H1 (cell line): ENCODE results near the gene FHOD1. TPM values are rescaled to one million over a fixed set of nuclear protein-coding genes. Genes with fewer than 3 reads are reported as not detected.

Source experiments
- CTCF ChIA-PET: fragments of 300-600 bp; sonication (Branson Sonifier 250); formaldehyde crosslinking; loops from one replicate; lab custom pipeline; 2021; ENCODE audit not compliant: partially characterized antibody; lab: Charles Lee
- POLR2A ChIA-PET: fragments of 300-600 bp; sonication (Branson Sonifier 250); formaldehyde crosslinking; loops from one replicate; lab custom pipeline; 2021; ENCODE audit warnings: inconsistent platforms; ENCODE audit not compliant: partially characterized antibody; lab: Charles Lee
- DNase-seq, 2 experiments: peaks; one replicate each; pipeline versions ENCODE4 v3.0.0 to v3.0.0-alpha.2; 2010 to 2022; ENCODE audit warnings: low spot score in 2 of 2, low read depth in 1 of 2, mixed read lengths in 1 of 2
- FAIRE-seq: peaks from 2 replicates; lab custom pipeline; 2011; peaks lifted over from hg19 to GRCh38; lab: Jason Lieb, UNC
- H2AFZ ChIP-seq: 2 replicates; pipeline ENCODE4 v1.8.1; 2012; ENCODE audit warnings: low read length, inconsistent platforms
- H2AK5ac ChIP-seq: 2 replicates; pipeline ENCODE4 v1.6.1; 2013; ENCODE audit warnings: low read depth, low read length
- H2BK120ac ChIP-seq: replicated peaks from 2 replicates; pipeline ENCODE3; 2013; ENCODE audit warnings: low read depth, low read length, inconsistent platforms
- H2BK12ac ChIP-seq: 2 replicates; pipeline ENCODE4 v1.6.1; 2013; ENCODE audit warnings: low read depth, low read length
- H2BK15ac ChIP-seq: 2 replicates; pipeline ENCODE4 v1.6.1; 2013; ENCODE audit warnings: low read length
- H2BK20ac ChIP-seq: 2 replicates; pipeline ENCODE4 v1.6.1; 2013; ENCODE audit warnings: low read length
- H2BK5ac ChIP-seq: 2 replicates; pipeline ENCODE4 v1.6.1; 2013; ENCODE audit warnings: low read depth, low read length
- H3K14ac ChIP-seq: 2 replicates; pipeline ENCODE4 v1.6.1; 2013; ENCODE audit warnings: inconsistent platforms; ENCODE audit not compliant: insufficient read length
- H3K18ac ChIP-seq: 2 replicates; pipeline ENCODE4 v1.6.1; 2013; ENCODE audit warnings: low read length; ENCODE audit errors: extremely low read depth
- H3K23ac ChIP-seq: 2 replicates; pipeline ENCODE4 v1.6.1; 2013; ENCODE audit warnings: inconsistent platforms; ENCODE audit not compliant: insufficient read length
- H3K23me2 ChIP-seq: 2 replicates; pipeline ENCODE4 v1.6.1; 2013; ENCODE audit warnings: low read depth, low read length
- H3K27ac ChIP-seq: 2 replicates; pipeline ENCODE4 v1.6.1; 2011; ENCODE audit warnings: low read depth, low read length, inconsistent platforms
- H3K27me3 ChIP-seq, 4 experiments: replicated peaks in 1 of 4; 1 replicate in 1 of 4; 2 replicates in 3 of 4; pipeline versions ENCODE4 v1.6.1 to v1.8.1; 2011 to 2013; ENCODE audit warnings: low read length in 3 of 4, mild to moderate bottlenecking in 3 of 4, inconsistent platforms in 2 of 4, mixed read lengths in 2 of 4, moderate library complexity in 1 of 4; ENCODE audit not compliant: control insufficient read depth in 3 of 4, insufficient read depth in 3 of 4; ENCODE audit errors: extremely low read depth in 1 of 4
- H3K36me3 ChIP-seq, 4 experiments: 2 replicates each; pipeline versions ENCODE4 v1.6.1 to v1.8.1; 2011 to 2013; ENCODE audit warnings: mild to moderate bottlenecking in 4 of 4, low read length in 3 of 4, moderate library complexity in 2 of 4, control low read depth in 1 of 4, inconsistent platforms in 1 of 4; ENCODE audit not compliant: insufficient read depth in 4 of 4, control insufficient read depth in 2 of 4
- H3K4ac ChIP-seq: replicated peaks from 2 replicates; pipeline ENCODE3; 2013; ENCODE audit warnings: low read length, low read depth, mixed read lengths, inconsistent platforms; ENCODE audit not compliant: insufficient read length
- H3K4me1 ChIP-seq, 4 experiments: replicated peaks in 1 of 4; 1 replicate in 1 of 4; 2 replicates in 3 of 4; pipeline versions ENCODE4 v1.6.1 to v1.8.1; 2011 to 2013; ENCODE audit warnings: low read length in 3 of 4, inconsistent platforms in 2 of 4, mixed read lengths in 1 of 4; ENCODE audit not compliant: insufficient read depth in 4 of 4, control insufficient read depth in 3 of 4
- H3K4me2 ChIP-seq, 2 experiments: 2 replicates each; pipeline versions ENCODE4 v1.6.1 to v1.8.1; 2011 to 2013; ENCODE audit warnings: low read depth in 2 of 2, low read length in 2 of 2, control low read depth in 1 of 2, inconsistent platforms in 1 of 2, mild to moderate bottlenecking in 1 of 2; ENCODE audit not compliant: insufficient read depth in 1 of 2
- H3K4me3 ChIP-seq, 4 experiments: fragments of 200-600, 300-600 bp in 1 of 4; sonication (generic), shearing (Covaris generic), sonication (Bioruptor Twin) in 1 of 4; 2 replicates each; pipeline versions ENCODE4 v1.5.1 to v1.8.1; 2011 to 2016; ENCODE audit warnings: low read length in 4 of 4, low read depth in 3 of 4, control low read depth in 2 of 4, inconsistent platforms in 2 of 4, mild to moderate bottlenecking in 2 of 4, mixed read lengths in 1 of 4, moderate library complexity in 1 of 4; ENCODE audit not compliant: insufficient read depth in 2 of 4; ENCODE audit errors: extremely low read depth in 1 of 4
- H3K56ac ChIP-seq: replicated peaks from 2 replicates; pipeline ENCODE3; 2013; ENCODE audit warnings: low read depth, mild to moderate bottlenecking, mixed read lengths, low read length, inconsistent platforms; ENCODE audit not compliant: insufficient read length
- H3K79me1 ChIP-seq: 2 replicates; pipeline ENCODE4 v1.6.1; 2013; ENCODE audit warnings: low read depth, low read length, control low read depth
- H3K79me2 ChIP-seq, 2 experiments: 2 replicates each; pipeline versions ENCODE4 v1.6.1 to v1.8.1; 2012 to 2013; ENCODE audit warnings: low read length in 2 of 2, mild to moderate bottlenecking in 2 of 2, inconsistent platforms in 1 of 2; ENCODE audit not compliant: insufficient read depth in 2 of 2, control insufficient read depth in 1 of 2
- H3K9ac ChIP-seq, 4 experiments: replicated peaks in 1 of 4; 1 replicate in 1 of 4; 2 replicates in 3 of 4; pipeline versions ENCODE4 v1.6.1 to v1.8.1; 2011 to 2013; ENCODE audit warnings: low read depth in 3 of 4, low read length in 3 of 4, control low read depth in 2 of 4, mild to moderate bottlenecking in 2 of 4, moderate library complexity in 2 of 4, inconsistent platforms in 1 of 4; ENCODE audit errors: extremely low read depth in 1 of 4
- H3K9me3 ChIP-seq, 2 experiments: 2 replicates each; pipeline versions ENCODE4 v1.6.1 to v1.8.1; 2012 to 2013; ENCODE audit warnings: mild to moderate bottlenecking in 2 of 2, moderate library complexity in 2 of 2, control low read depth in 1 of 2, inconsistent platforms in 1 of 2, low read depth in 1 of 2, low read length in 1 of 2, mixed read lengths in 1 of 2; ENCODE audit not compliant: insufficient read depth in 2 of 2
- H4K20me1 ChIP-seq, 2 experiments: replicated peaks in 1 of 2; 2 replicates each; pipeline versions ENCODE3 to v1.8.1; 2011 to 2013; ENCODE audit warnings: inconsistent platforms in 2 of 2, low read length in 2 of 2, mild to moderate bottlenecking in 1 of 2; ENCODE audit not compliant: insufficient read depth in 2 of 2, control insufficient read depth in 1 of 2
- H4K5ac ChIP-seq: 2 replicates; pipeline ENCODE4 v1.6.1; 2013; ENCODE audit warnings: low read length, low read depth, mixed read lengths, inconsistent platforms; ENCODE audit not compliant: insufficient read length
- H4K8ac ChIP-seq: 2 replicates; pipeline ENCODE4 v1.8.0; 2013; ENCODE audit warnings: mild to moderate bottlenecking, moderate library complexity, low read length, inconsistent platforms; ENCODE audit not compliant: insufficient read depth; ENCODE audit errors: extremely low read depth
- H4K91ac ChIP-seq: replicated peaks from 2 replicates; pipeline ENCODE3; 2013; ENCODE audit warnings: low read length, mixed read lengths, inconsistent platforms; ENCODE audit not compliant: insufficient read length
- BACH1 ChIP-seq: IDR thresholded peaks from 2 replicates; pipeline ENCODE4 v1.6.1; 2012; ENCODE audit warnings: low read length, improper control_type of control experiment
- CTBP2 ChIP-seq: IDR thresholded peaks from 2 replicates; pipeline ENCODE4 v1.7.0; 2011; ENCODE audit warnings: borderline replicate concordance, mild to moderate bottlenecking, moderate library complexity, mixed read lengths, low read length; ENCODE audit not compliant: insufficient read depth, insufficient read length
- TAF1 ChIP-seq: IDR thresholded peaks from 2 replicates; pipeline ENCODE4 v1.6.1; 2011; ENCODE audit warnings: mild to moderate bottlenecking, low read depth, low read length
- TBP ChIP-seq: IDR thresholded peaks from 2 replicates; pipeline ENCODE4 v1.6.1; 2011; ENCODE audit warnings: low read depth, low read length, improper control_type of control experiment
- TCF12 ChIP-seq: IDR thresholded peaks from 2 replicates; pipeline ENCODE4 v1.6.1; 2011; ENCODE audit warnings: low read depth, mild to moderate bottlenecking, low read length
- WGBS, 2 experiments: shearing (Covaris generic) in 1 of 2; methylation state at CpG; one replicate each; pipeline versions ENCODE4 v1.1.6 to v1.1.7; 2013 to 2015; ENCODE audit warnings: low lambda C conversion rate in 2 of 2, mixed read lengths in 2 of 2, inconsistent platforms in 1 of 2, low coverage in 1 of 2, missing lambda C conversion rate in 1 of 2; ENCODE audit not compliant: insufficient replicate concordance in 2 of 2, insufficient coverage in 1 of 2, insufficient read length in 1 of 2; ENCODE audit errors: extremely low coverage in 1 of 2, missing lambda C conversion rate in 1 of 2; 5-methylcytosine and 5-hydroxymethylcytosine counted together
- polyA plus RNA-seq, 7 experiments: library from polyadenylated mRNA; depleted of rRNA in 3 of 7; stranded (reverse) in 5 of 7; unstranded in 2 of 7; fragments of >200 nt in 5 of 7; fragments of 200-250 nt in 2 of 7; gene quantifications; 1 replicate in 5 of 7; 2 replicates in 1 of 7; 4 replicates in 1 of 7; pipeline versions ENCODE4 v1.2.1 to v1.2.3, GENCODE V29; 2011 to 2013; ENCODE audit warnings: missing spikeins in 2 of 7, mixed read lengths in 2 of 7
- total RNA-seq: library from RNA; stranded (reverse); fragmentation: NEBNext Ultra II Directional; extraction: Animal tissue kit (Norgen Biotek cat#: 25700); gene quantifications from 2 replicates; pipeline ENCODE4 v1.2.1, GENCODE V29; 2021

Gene FHOD1
- total and polyA plus RNA-seq, 2 of the 8 experiments (the other 6 are each of a cell fraction or from before 2014, with no cell fraction given), result 31.3 to 60.7 TPM

GRCh38 chr16:67294171-67294757 is 47.0 kb upstream of the FHOD1 start:
- H2AFZ ChIP-seq, result no peak overlapping the region
- no peak overlapping the region for H2BK20ac ChIP-seq
- peak overlapping the region; percentile 22; the same call in 1 of the 2 replicates for H2BK15ac ChIP-seq
- H3K4me3 ChIP-seq, result no peak overlapping the region
- peaks cover 0 to 4% (median 2%) of the 10 kb centered on the region in 4 experiments; a peak in 4 of 7 replicates for H3K27me3 ChIP-seq
- ChIA-PET CTCF (interaction anchor here (0.6 to 11.3 kb wide), 5 partner anchors 9 to 151 kb away, joined by 4 to 93 read pairs (median 5); partner anchors contain the start of genes KCTD19 and LRRC36), POLR2A (interaction anchor here (1.2 to 2.1 kb wide), 2 partner anchors 9 to 13 kb away, joined by 4 to 8 read pairs; no protein-coding TSS in a partner anchor)
- H2BK120ac ChIP-seq, result no peak overlapping the region
- H3K56ac ChIP-seq, result no peak overlapping the region
- no peaks in the 10 kb centered on the region for H3K23me2 ChIP-seq
- no peak overlapping the region for H3K23ac ChIP-seq
- no peaks in the 10 kb centered on the region for H3K36me3 ChIP-seq
- H2AK5ac ChIP-seq, result no peak overlapping the region
- no peak overlapping the region for H2BK12ac ChIP-seq
- H4K91ac ChIP-seq, result no peak overlapping the region
- no peak overlapping the region for H3K9ac ChIP-seq
- no peaks in the 10 kb centered on the region for H4K20me1 ChIP-seq
- no peak overlapping the region for H3K4ac ChIP-seq
- DNase-seq (no peak), FAIRE-seq (no peak)
- H3K18ac ChIP-seq, result no peak overlapping the region
- no peaks in the 10 kb centered on the region; a peak in 1 of 7 replicates for H3K4me1 ChIP-seq
- WGBS, 2 experiments, result 89% methylated on average over 4 of the region's 4 CpGs; no CpG with 5 or more reads in 1 of the 2 experiments
- H3K14ac ChIP-seq, result no peak overlapping the region
- no peak overlapping the region for H4K8ac ChIP-seq
- H3K9me3 ChIP-seq, result no peaks in the 10 kb centered on the region
- no peak overlapping the region for H3K4me2 ChIP-seq
- H2BK5ac ChIP-seq, result no peak overlapping the region
- no peaks in the 10 kb centered on the region for H3K79me2 ChIP-seq
- no peak overlapping the region for H4K5ac ChIP-seq
- no peaks in the 10 kb centered on the region for H3K79me1 ChIP-seq
- H3K27ac ChIP-seq, result no peak overlapping the region
- no peak for TF ChIP-seq TAF1
- no peak for TF ChIP-seq TCF12
- TF ChIP-seq BACH1, result no peak
- TF ChIP-seq CTBP2, result no peak
- no peak for TF ChIP-seq TBP
